NCI-H526 treated with DMSO at 0.1 percent for 48 hours (cell line): Measurements from ENCODE around the gene HS6ST3.
A peak's percentile ranks its signal among the peaks of the same experiment; 100 is the strongest.

Experiments
- DNase-seq: peaks from one replicate; lab custom pipeline; 2025; lab: John Stamatoyannopoulos, UW

HS6ST3 gene

DNA sequence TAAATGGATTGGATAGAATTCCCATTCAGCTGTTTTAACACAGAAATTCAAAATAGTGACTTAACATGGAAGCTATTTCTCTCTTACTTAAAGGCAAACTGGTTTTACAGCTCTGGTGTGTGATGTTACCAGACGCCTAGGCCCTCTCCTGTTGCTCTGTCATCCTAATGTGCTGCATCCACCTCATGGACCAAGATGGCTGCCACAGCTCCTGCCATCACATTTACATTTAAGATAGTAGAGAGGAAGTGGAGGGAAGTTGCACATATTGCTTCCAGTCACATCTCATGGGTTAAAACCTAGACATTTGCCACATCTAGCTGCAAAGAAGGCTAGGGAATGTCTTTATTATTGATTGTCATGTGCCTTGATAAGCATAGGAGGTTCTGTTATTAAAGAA is 746.8 kb downstream of the HS6ST3 start:
- no peak for DNase-seq

GRCh38 chr13:96837809-96838208 is 747.9 kb downstream of the HS6ST3 start:
- no peak for DNase-seq

DNA sequence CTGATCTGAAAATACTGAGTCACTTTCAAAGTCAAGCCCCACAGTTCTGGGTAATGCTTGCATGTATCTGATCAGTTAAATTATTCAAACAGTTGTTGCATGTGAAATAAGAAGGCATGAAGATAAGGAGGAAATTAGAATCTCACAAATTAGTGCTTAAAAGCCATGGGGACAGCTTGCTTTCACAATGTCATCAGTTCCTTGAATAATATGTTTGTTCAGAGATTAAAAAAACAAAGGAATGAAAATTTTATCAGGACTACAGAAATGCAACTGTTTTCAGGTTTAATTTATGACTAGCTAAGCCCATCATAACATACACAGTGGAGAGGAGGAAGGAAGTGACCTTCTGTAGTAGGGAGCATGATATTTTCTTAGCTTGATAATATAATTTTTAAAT is 754.3 kb downstream of the HS6ST3 start:
- DNase-seq = peak; percentile 75

DNA sequence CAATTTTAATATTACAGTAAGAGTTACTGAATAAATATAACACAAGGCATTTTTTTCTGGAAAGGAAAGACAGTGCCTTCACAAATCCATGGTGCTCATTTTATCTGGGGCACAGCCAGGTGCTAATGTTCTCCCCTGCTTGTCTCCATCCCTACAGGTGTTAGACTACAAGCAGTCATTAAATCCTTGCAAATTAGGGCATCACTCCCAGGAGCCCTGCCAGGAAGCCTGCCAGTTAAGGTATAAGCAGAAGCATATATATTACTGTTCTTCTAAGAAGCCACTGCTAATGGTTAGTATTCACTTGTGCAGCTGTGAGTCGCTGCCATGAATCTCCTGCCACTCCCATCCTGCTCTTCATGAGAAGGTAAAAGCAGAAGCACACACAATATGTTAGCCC is 754.7 kb downstream of the HS6ST3 start:
- DNase-seq = peak; percentile 83

DNA sequence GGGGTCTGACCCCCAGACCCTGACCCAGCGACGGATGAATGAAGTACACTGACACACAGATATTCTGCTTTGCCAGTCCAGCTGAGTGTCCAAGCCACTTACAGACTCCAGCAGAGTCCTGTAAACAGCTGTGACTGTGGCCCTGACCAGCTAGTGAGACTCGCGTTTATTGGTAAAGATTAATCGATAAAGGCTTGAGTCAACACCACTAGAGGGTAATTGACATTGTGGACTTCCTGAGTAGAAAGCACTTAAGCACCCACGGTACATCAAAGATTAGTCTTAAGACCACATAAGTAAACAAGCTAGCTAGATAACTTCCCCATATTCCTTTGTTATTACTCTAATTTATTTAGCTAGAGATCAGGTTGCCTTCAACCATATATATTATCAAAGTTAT is 758.4 kb downstream of the HS6ST3 start:
- DNase-seq = no peak

DNA sequence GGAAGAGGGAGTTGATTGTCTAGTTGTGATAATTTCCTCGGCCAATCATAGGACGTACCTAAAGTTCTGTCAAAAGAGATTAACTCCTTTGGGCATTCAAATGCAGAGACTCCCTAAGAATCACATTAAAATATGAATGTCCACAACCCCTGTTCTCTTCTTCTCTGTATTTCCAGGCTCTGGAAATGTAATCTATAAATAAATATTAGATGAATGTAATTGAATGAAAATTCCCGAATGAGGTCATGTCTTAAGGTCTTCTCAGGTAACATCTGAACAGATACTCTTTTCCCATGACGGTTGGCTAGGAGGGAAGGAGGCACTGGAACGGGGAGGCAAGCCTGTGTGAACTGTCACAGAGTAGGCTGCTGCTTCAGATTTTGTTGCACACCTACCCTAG is 759.2 kb downstream of the HS6ST3 start:
- no peak for DNase-seq

- no peak for DNase-seq
These were observed 760.7 kb downstream of the HS6ST3 start for GRCh38 chr13:96850538-96851145.

- DNase-seq = no peak
These were observed 762.0 kb downstream of the HS6ST3 start for GRCh38 chr13:96851856-96852445.

DNA sequence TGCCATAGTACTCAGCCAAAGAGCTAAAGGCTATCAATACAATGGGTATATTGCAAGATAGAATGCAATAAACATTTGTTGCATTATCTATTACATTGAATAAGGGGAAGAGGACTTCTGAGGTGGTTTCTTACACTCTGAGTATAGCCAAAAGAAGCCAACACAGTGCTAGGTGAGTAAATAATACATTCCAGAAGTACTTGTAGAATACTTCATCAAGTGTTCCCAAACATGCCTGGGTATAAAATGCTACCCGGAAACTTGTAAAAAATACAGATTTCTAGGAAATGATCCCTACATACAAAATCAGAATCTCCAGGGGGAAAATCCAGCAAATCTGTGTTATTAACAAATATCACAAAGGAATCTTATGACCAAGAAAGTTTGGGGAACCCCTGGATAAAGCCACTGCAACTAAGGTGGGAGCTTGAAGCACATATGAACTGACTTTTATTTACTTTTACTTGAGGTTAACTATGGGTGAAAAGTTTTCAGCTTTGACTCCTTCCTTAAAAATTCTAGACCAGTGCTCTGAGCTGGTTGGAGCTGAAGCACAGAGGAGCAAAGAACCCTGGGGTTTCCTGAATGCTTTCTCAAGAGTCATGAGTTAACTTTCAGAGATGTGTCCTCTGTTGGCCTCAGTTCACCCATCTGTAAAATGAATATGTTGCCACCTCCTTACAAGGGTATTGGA is 768.4 kb downstream of the HS6ST3 start:
- no peak for DNase-seq

- DNase-seq = no peak
These were observed 771.0 kb downstream of the HS6ST3 start for GRCh38 chr13:96860882-96861281.

GRCh38 chr13:96862093-96862492 is 772.2 kb downstream of the HS6ST3 start:
- no peak for DNase-seq

GRCh38 chr13:96862999-96863398 is 773.1 kb downstream of the HS6ST3 start:
- no peak for DNase-seq

- DNase-seq = no peak
These were observed 781.6 kb downstream of the HS6ST3 start for GRCh38 chr13:96871469-96871868.

DNA sequence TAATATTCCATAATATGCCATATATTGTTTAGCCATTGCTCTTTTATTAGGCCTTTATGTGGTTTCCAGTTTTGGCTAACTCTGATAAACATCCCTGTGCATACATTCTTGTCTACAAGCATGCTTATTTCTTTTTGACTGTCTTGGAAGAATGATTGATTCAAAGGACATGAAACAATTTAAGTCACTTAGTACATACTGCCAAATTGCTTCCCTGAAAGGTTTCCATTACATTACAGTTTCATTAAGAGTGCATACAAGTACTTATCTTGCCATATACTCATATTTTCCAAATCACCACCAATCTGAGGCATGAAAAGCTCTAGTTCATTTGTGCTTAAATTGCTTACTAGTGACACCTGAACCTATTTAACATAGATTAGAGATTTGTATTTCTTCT is 790.5 kb downstream of the HS6ST3 start:
- DNase-seq = no peak
